ENCODE results near the gene CNTNAP2. TPM values are rescaled to one million over a fixed set of nuclear protein-coding genes. Genes with fewer than 3 reads are reported as not detected.

Gene CNTNAP2
- total and polyA plus RNA-seq, 2 of the 4 experiments (the other 2 are of a cell fraction): not detected

DNA sequence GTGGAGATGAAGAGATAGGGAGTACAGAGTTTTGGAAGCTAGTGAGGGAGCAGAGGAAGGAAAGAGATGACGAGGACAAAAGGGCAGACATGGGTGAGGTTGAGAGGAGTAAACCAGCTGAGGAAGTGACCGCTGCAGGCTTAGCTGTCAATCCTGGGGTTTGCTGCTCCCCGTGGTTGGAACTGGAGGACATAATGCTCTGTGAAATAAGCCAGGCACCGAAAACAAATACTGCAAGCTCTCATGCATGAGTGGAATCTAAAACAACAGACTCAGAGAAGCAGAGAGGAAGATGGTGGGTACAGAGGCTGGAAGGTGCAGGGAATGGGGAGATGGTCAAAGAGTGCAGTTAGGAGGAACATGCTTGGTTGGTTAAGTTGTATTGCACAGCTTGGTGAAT is 1991.8 kb downstream of the CNTNAP2 start:
- no peak overlapping the region for H3K18ac ChIP-seq (ENCODE audit: low read depth, low read length)
- dilution Hi-C loops (cut with HindIII; ENCODE audit: low sequenced_read_pairs, unreplicated experiment) (no loop called here), in situ Hi-C loops (cut with MboI; ENCODE audit: low sequenced_read_pairs) (no loop called here), intact Hi-C loops (cut with micrococcal nuclease) (no loop called here)
- H3K4ac ChIP-seq (ENCODE audit: low read depth, low read length): no peak overlapping the region
- WGBS, 2 experiments (ENCODE audit: extremely low coverage in 2 of 2, insufficient read length in 1 of 2): 54% methylated on average over 3 of the region's 4 CpGs; no CpG with 5 or more reads in 1 of the 2 experiments
- no peaks in the 10 kb centered on the region for H3K27me3 ChIP-seq (ENCODE audit: control insufficient read depth, insufficient read depth, low read length)
- H2BK20ac ChIP-seq (ENCODE audit: low read depth, low read length): no peak overlapping the region
- H3K27ac ChIP-seq (ENCODE audit: insufficient read depth, low read length): no peak overlapping the region
- H2AFZ ChIP-seq (replicated peaks; ENCODE audit: low read length, poor library complexity): no peak overlapping the region
- H2AK5ac ChIP-seq (ENCODE audit: low read depth, low read length): no peak overlapping the region
- no peak overlapping the region for H2BK15ac ChIP-seq (ENCODE audit: low read depth, low read length)
- DNase-seq: no peak
- H4K91ac ChIP-seq (ENCODE audit: insufficient read depth, low read depth, low read length): no peak overlapping the region
- no peak overlapping the region for H2BK120ac ChIP-seq (ENCODE audit: low read depth, low read length)
- no peak overlapping the region for H4K5ac ChIP-seq (ENCODE audit: low read depth, low read length)
- H3K79me1 ChIP-seq (ENCODE audit: low read depth in 1 of 2, low read length in 2 of 2): no peaks in the 10 kb centered on the region
- no peaks in the 10 kb centered on the region for H3K4me1 ChIP-seq (ENCODE audit: control insufficient read depth, insufficient read depth, low read length)
- ChIA-PET CTCF (no interaction called here), POLR2A (ENCODE audit: unreplicated experiment) (no interaction called here)
- no peaks in the 10 kb centered on the region for H3K36me3 ChIP-seq (ENCODE audit: control insufficient read depth, insufficient read depth, low read length)
- no peak overlapping the region for H2BK5ac ChIP-seq (ENCODE audit: low read depth, low read length, poor library complexity, severe bottlenecking)
- H3K4me3 ChIP-seq (ENCODE audit: insufficient read depth, low read depth, low read length): no peak overlapping the region
- H3K23ac ChIP-seq (ENCODE audit: low read depth, low read length): no peak overlapping the region
- no peaks in the 10 kb centered on the region for H4K20me1 ChIP-seq (ENCODE audit: insufficient read depth, low read length)
- H3K56ac ChIP-seq (ENCODE audit: extremely low read depth, insufficient read depth, low read length): no peak overlapping the region
- H3K9me1 ChIP-seq (ENCODE audit: insufficient read depth, low read length): no peaks in the 10 kb centered on the region
- no peak for ATAC-seq (ENCODE audit: low read depth)
- H4K8ac ChIP-seq (ENCODE audit: low read depth in 2 of 2, low read length in 2 of 2): no peak overlapping the region
- no peak overlapping the region for H3K9ac ChIP-seq (ENCODE audit: low read depth, low read length)
- H3K4me2 ChIP-seq (ENCODE audit: low read depth, low read length): no peak overlapping the region
- no peak for TF ChIP-seq FOS (IDR thresholded peaks at IDR 0.05; ENCODE audit: low read depth, low read length)
- TF ChIP-seq POLR2A (IDR thresholded peaks at IDR 0.05; ENCODE audit: low read depth, low read length): no peak
- no peak for TF ChIP-seq BHLHE40 (IDR thresholded peaks at IDR 0.05; ENCODE audit: low read depth, low read length)
- no peak for TF ChIP-seq RAD21 (IDR thresholded peaks at IDR 0.05; ENCODE audit: low read length)
- no peak for TF ChIP-seq CHD1 (IDR thresholded peaks at IDR 0.05; ENCODE audit: low read depth, low read length)
- no TSS peak for BruUV-seq (replicated peaks)
- H3K14ac ChIP-seq (replicated peaks; ENCODE audit: low read depth, low read length): no peak overlapping the region
- H2AK9ac ChIP-seq (replicated peaks; ENCODE audit: low read depth, low read length, poor library complexity): no peak overlapping the region
- peaks cover 18% of the 10 kb centered on the region for H3K9me3 ChIP-seq (ENCODE audit: control insufficient read depth, insufficient read depth, low read length)
